ENCODE data around the gene CHDH.

CHDH gene

GRCh38 chr3:53823026-53823955, 22.9 kb downstream of the CHDH start:
- no peak for DNase-seq

GRCh38 chr3:53822331-53822741, 23.9 kb downstream of the CHDH start:
- DNase-seq, result no peak

- DNase-seq, result no peak
These were observed 24.5 kb downstream of the CHDH start for GRCh38 chr3:53821631-53822121.

GRCh38 chr3:53820756-53821580, 25.3 kb downstream of the CHDH start:
- no peak for DNase-seq

- no peak for DNase-seq
These were observed 26.1 kb downstream of the CHDH start for GRCh38 chr3:53820084-53820483.

- DNase-seq, result no peak
These were observed 26.9 kb downstream of the CHDH start for GRCh38 chr3:53819163-53819868.

- DNase-seq, result no peak
These were observed 27.7 kb downstream of the CHDH start for GRCh38 chr3:53818221-53819162.

GRCh38 chr3:53817809-53818208, 28.4 kb downstream of the CHDH start:
- no peak for DNase-seq

- DNase-seq, result no peak
These were observed 29.0 kb downstream of the CHDH start for GRCh38 chr3:53817211-53817610.

- no peak for DNase-seq
These were observed 29.8 kb downstream of the CHDH start for GRCh38 chr3:53816425-53816824.

- DNase-seq, result no peak
These were observed 30.6 kb downstream of the CHDH start for GRCh38 chr3:53815651-53816050.

- no peak for DNase-seq
These were observed 31.2 kb downstream of the CHDH start for GRCh38 chr3:53815067-53815466.

- DNase-seq, result no peak
These were observed 32.3 kb downstream of the CHDH start for GRCh38 chr3:53813876-53814275.

GRCh38 chr3:53813229-53813628, 33.0 kb downstream of the CHDH start:
- no peak for DNase-seq

- no peak for DNase-seq
These were observed 33.8 kb downstream of the CHDH start for GRCh38 chr3:53812434-53812833.

GRCh38 chr3:53811143-53811927, 34.9 kb downstream of the CHDH start:
- DNase-seq, result no peak

GRCh38 chr3:53809764-53810400, 36.3 kb downstream of the CHDH start:
- DNase-seq, result no peak

GRCh38 chr3:53809267-53809666, 37.0 kb downstream of the CHDH start:
- no peak for DNase-seq

GRCh38 chr3:53808496-53808895, 37.7 kb downstream of the CHDH start:
- DNase-seq, result no peak

- DNase-seq, result no peak
These were observed 39.0 kb downstream of the CHDH start for GRCh38 chr3:53807117-53807810.
